ENCODE results near the gene FOXN1. TPM values are rescaled to one million over a fixed set of nuclear protein-coding genes. Genes with fewer than 3 reads are reported as not detected.

Gene FOXN1
- total RNA-seq, 1 donor from 2014 or later, result not detected

GRCh38 chr17:28471531-28472342 is 34.4 kb upstream of the FOXN1 start:
- Mint-ChIP-seq H3K27ac (no peak overlapping the region), H3K4me3 (no peak overlapping the region), H3K4me1 (peaks cover 32% of the 10 kb centered on the region), H3K9me3 (no peaks in the 10 kb centered on the region), H3K36me3 (ENCODE audit: low read depth) (no peaks in the 10 kb centered on the region), H3K27me3 (peaks cover 4% of the 10 kb centered on the region)
- no peak for DNase-seq
- intact Hi-C loops (cut with micrococcal nuclease), result no loop called here

GRCh38 chr17:28472871-28473497 is 33.2 kb upstream of the FOXN1 start:
- H3K36me3 Mint-ChIP-seq (ENCODE audit: low read depth), result no peaks in the 10 kb centered on the region
- H3K9me3 Mint-ChIP-seq, result no peaks in the 10 kb centered on the region
- H3K27me3 Mint-ChIP-seq, result no peaks in the 10 kb centered on the region

GRCh38 chr17:28473542-28473941 is 32.6 kb upstream of the FOXN1 start, which contains the start of gene SLC13A2:
SLC13A2 (plus strand) TSS chr17:28473644; CDS start chr17:28473713, 69 bp downstream.
- no peaks in the 10 kb centered on the region for H3K9me3 Mint-ChIP-seq
- H3K4me3 Mint-ChIP-seq, result no peak within 1 kb of the TSS
- DNase-seq, result no peak
- peaks cover 20% of the 10 kb centered on the region for H3K4me1 Mint-ChIP-seq
- H3K36me3 Mint-ChIP-seq (ENCODE audit: low read depth), result no peaks in the 10 kb centered on the region
- H3K27ac Mint-ChIP-seq, result peak within 1 kb of the TSS; percentile 7
- intact Hi-C loops (cut with micrococcal nuclease), result no loop called here
- no peaks in the 10 kb centered on the region for H3K27me3 Mint-ChIP-seq

More at GRCh38 chr17:28472871-28473497, 33.2 kb upstream of the FOXN1 start:
- DNase-seq, result no peak
- no peak overlapping the region for H3K27ac Mint-ChIP-seq
- no peak overlapping the region for H3K4me3 Mint-ChIP-seq
- intact Hi-C loops (cut with micrococcal nuclease), result no loop called here
- H3K4me1 Mint-ChIP-seq, result peaks cover 23% of the 10 kb centered on the region

DNA sequence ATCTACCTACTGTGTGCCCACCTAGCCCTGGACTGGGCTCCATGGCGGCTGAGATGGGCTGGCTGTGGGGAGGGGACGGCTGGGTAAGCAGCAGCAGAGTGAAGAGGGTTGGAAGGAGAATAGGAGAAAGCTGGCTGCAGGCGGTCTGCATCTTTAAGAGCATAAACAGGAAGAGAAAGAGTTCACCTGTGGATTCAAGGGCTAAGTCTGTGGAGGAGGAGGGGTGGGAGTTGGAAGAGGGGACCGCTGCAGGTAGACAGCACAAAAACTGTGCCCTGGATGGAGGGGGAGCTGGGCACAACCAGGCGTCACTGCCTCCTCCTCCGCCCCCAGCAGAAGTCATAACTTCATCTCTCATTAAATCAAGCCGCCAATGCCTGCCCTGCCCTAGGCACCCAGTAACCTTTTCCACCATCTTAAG is 32.0 kb upstream of the FOXN1 start:
- H3K9me3 Mint-ChIP-seq, result no peaks in the 10 kb centered on the region
- DNase-seq, result no peak
- H3K27ac Mint-ChIP-seq, result no peak overlapping the region
- intact Hi-C loops (cut with micrococcal nuclease), result no loop called here
- H3K27me3 Mint-ChIP-seq, result no peaks in the 10 kb centered on the region
- H3K4me1 Mint-ChIP-seq, result peaks cover 16% of the 10 kb centered on the region
- H3K36me3 Mint-ChIP-seq (ENCODE audit: low read depth), result no peaks in the 10 kb centered on the region
- H3K4me3 Mint-ChIP-seq, result no peak overlapping the region

DNA sequence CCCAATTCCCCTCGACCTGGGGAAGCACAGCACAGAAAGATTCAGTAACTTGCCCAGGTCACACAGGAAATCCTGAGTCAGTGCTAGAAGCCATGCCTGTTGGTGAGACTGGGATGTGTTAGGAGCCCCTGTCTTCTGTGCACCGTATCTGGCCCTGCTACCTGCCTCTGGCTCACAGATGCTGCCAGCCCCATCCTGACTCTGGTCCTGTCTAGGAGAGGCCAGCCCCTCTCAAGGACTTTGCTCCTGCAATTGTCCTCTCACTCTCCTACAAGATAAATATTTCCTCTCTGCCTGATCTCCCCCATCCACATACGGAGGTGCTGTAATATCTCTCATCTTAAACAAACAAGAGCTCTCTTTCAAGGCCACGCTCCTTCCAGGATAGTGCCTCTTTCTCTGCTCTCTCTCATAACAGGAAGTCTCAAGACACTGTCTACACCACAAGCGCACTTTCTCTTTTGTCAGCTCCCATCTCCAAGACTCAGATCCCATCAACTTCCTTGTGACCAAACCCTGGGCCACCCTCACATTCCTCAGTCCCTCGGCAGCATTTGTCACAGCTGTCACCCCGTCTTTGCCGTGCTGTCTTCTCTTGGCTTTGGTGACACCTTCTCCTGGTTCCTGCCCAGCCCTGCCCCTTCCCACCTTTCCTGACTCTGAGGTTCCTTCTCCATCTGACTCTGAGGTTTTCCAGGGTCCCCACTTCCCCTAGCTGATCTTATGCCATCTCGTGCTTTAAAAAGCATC is 30.8 kb upstream of the FOXN1 start:
- intact Hi-C loops (cut with micrococcal nuclease), result no loop called here
- Mint-ChIP-seq H3K36me3 (ENCODE audit: low read depth) (no peaks in the 10 kb centered on the region), H3K27me3 (no peaks in the 10 kb centered on the region), H3K27ac (peak overlapping the region; percentile 2), H3K4me1 (peaks cover 12% of the 10 kb centered on the region), H3K9me3 (no peaks in the 10 kb centered on the region), H3K4me3 (peak overlapping the region; percentile 1)
- DNase-seq, result peak; percentile 62

DNA sequence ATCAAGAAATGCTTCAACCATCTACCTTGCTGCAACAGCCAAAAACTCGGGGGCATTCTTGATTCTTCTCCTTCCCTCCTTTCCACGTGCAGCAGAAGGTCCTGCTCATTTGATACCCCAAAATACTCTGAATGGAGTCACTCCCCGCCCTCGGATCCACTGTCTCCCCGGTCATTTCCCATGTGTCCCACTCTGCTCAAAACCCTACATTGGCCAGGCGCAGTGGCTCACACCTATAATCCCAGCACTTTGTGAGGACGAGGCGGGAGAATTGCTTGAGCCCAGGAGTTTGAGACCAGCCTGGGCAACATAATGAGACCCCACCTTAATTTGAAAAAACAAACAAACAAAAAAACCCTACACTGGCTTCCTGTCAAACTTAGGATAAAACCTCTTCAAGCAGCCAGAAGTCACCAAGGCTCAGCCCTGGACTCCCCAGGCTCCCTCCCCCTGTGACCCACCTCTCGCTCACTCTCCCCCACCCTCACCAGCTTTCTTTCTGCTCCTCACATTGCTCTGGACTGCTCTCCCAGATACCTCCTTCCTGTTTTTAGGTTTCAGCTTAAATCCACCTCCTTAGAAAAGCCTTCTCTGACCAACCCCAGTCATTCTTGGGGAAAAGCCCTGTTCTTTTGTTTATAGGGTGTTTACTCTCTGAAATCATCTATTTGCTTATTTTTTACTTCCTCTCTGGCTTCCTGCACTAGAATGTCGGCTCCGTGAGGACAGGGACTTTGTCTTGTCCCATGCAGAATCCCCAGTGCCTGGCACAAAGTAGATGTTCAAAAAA is 29.9 kb upstream of the FOXN1 start:
- Mint-ChIP-seq H3K9me3 (no peaks in the 10 kb centered on the region), H3K27ac (no peak overlapping the region), H3K4me1 (peaks cover 12% of the 10 kb centered on the region), H3K4me3 (no peak overlapping the region), H3K36me3 (ENCODE audit: low read depth) (no peaks in the 10 kb centered on the region), H3K27me3 (no peaks in the 10 kb centered on the region)
- no peak for DNase-seq
- intact Hi-C loops (cut with micrococcal nuclease), result no loop called here

DNA sequence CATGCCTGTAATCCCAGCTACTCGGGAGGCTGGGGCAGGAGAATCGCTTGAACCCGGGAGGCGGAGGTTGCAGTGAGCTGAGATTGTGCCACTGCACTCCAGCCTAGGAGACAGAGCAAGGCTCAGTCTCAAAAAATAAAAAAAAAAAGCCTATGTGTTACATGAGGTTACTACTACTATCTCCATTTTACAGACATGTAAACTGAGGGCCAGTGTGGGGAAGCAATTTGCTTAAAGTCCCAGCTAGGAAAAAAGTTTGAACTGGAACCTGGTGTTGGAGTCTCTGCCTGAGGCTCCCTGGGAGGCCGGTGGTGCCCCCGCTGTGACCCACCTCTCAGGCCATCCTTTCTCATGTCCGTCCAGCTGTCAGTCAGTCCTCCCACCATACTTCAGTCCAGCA is 28.2 kb upstream of the FOXN1 start:
- Mint-ChIP-seq H3K4me3 (no peak overlapping the region), H3K4me1 (peaks cover 12% of the 10 kb centered on the region), H3K36me3 (ENCODE audit: low read depth) (no peaks in the 10 kb centered on the region), H3K9me3 (no peaks in the 10 kb centered on the region), H3K27me3 (peaks cover 3% of the 10 kb centered on the region), H3K27ac (no peak overlapping the region)
- intact Hi-C loops (cut with micrococcal nuclease), result no loop called here
- DNase-seq, result no peak

GRCh38 chr17:28478712-28479615 is 27.2 kb upstream of the FOXN1 start:
- Mint-ChIP-seq H3K9me3 (no peaks in the 10 kb centered on the region), H3K27ac (no peak overlapping the region), H3K4me1 (peaks cover 11% of the 10 kb centered on the region), H3K36me3 (ENCODE audit: low read depth) (no peaks in the 10 kb centered on the region), H3K4me3 (no peak overlapping the region), H3K27me3 (peaks cover 3% of the 10 kb centered on the region)
- intact Hi-C loops (cut with micrococcal nuclease), result no loop called here
- no peak for DNase-seq

DNA sequence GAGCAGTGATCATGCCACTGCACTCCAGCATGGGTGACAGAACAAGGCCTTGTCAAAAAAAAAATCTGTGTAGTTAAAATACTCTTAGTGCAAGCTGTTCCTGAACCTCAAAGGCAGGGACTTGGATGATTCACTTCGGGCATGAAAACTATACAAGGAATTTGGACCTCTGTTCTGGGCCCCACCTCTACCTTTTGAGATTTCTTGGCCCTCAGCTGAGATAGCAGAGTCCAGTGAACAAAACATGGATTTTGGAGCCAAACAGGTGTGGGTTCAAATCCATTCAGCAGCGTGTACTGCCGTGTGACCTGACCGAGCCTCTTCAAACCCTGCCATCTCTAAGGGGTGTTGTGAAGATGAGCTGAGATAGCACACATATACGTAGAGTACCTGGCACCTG is 25.9 kb upstream of the FOXN1 start:
- Mint-ChIP-seq H3K9me3 (no peaks in the 10 kb centered on the region), H3K4me3 (no peak overlapping the region), H3K27me3 (peaks cover 3% of the 10 kb centered on the region), H3K36me3 (ENCODE audit: low read depth) (no peaks in the 10 kb centered on the region), H3K4me1 (peaks cover 18% of the 10 kb centered on the region), H3K27ac (no peak overlapping the region)
- intact Hi-C loops (cut with micrococcal nuclease), result no loop called here
- DNase-seq, result no peak

GRCh38 chr17:28480799-28481571 is 25.2 kb upstream of the FOXN1 start:
- intact Hi-C loops (cut with micrococcal nuclease), result no loop called here
- DNase-seq, result no peak
- Mint-ChIP-seq H3K27me3 (peaks cover 3% of the 10 kb centered on the region), H3K36me3 (ENCODE audit: low read depth) (no peaks in the 10 kb centered on the region), H3K9me3 (no peaks in the 10 kb centered on the region), H3K4me1 (peaks cover 13% of the 10 kb centered on the region), H3K27ac (no peak overlapping the region), H3K4me3 (no peak overlapping the region)

DNA sequence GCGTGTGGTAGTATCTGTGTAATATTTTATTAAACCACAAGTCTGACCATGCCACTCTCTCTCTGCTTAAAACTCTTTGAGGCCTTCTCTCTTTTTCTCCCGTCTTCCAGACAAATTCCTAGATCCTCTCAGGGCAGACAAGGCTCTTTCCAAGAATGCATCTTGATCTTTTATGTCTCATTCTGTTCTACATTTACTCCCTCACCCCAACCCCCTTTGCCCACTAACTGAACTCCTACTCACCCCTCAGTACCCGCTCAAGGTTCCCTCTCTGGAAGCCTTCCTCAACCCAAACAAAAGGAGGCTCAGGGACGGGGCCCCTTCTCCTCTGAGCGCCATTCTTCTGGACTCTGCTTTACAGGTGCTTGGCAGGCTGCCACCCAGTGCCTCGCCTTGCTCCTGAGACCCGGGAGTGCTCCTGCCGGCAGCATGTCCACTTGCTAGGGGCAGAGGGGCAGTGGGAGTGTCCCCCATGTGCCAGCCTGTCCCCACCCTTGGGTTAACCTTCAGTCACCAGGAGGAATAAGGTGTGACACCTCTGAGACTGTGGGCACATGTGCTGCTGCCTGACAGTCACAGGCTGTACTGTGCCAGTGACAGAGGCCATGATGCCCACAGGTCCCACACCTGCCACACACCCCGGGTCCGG is 23.5 kb upstream of the FOXN1 start:
- Mint-ChIP-seq H3K27me3 (peaks cover 3% of the 10 kb centered on the region), H3K9me3 (no peaks in the 10 kb centered on the region)

GRCh38 chr17:28484296-28484695 is 21.9 kb upstream of the FOXN1 start:
- intact Hi-C loops (cut with micrococcal nuclease), result no loop called here
- Mint-ChIP-seq H3K27me3 (peaks cover 3% of the 10 kb centered on the region), H3K9me3 (no peaks in the 10 kb centered on the region), H3K36me3 (ENCODE audit: low read depth) (no peaks in the 10 kb centered on the region), H3K4me3 (no peak overlapping the region), H3K4me1 (peaks cover 9% of the 10 kb centered on the region), H3K27ac (no peak overlapping the region)
- no peak for DNase-seq

More for the DNA sequence above, 23.5 kb upstream of the FOXN1 start:
- H3K4me1 Mint-ChIP-seq, result peaks cover 9% of the 10 kb centered on the region
- no peaks in the 10 kb centered on the region for H3K36me3 Mint-ChIP-seq (ENCODE audit: low read depth)
- intact Hi-C loops (cut with micrococcal nuclease), result no loop called here
- no peak overlapping the region for H3K4me3 Mint-ChIP-seq
- no peak for DNase-seq
- H3K27ac Mint-ChIP-seq, result no peak overlapping the region

Measured in activated CD4-positive, alpha-beta T cell treated with anti-CD3 and anti-CD28 coated beads, Interleukin-2, amount 10 ng/mL, durations not matched to agents 24 days and 14 days (primary cell).